GM12878 (cell line): ENCODE results near the gene FOLR3. TPM values are rescaled to one million over a fixed set of nuclear protein-coding genes. Genes with fewer than 3 reads are reported as not detected.

Experiments used
- ATAC-seq: fragments of 200-7000 bp; cut with Tn5 transposase; 3 replicates; pipeline ENCODE4 v1.9.1; 2020; ENCODE audit warnings: mild to moderate bottlenecking, moderate library complexity
- BruUV-seq: library from RNA; stranded (reverse); fragments of 400-500 nt; replicated peaks from 2 replicates; lab custom pipeline; 2021; lab: Mats Ljungman, UMichigan
- CTCF ChIA-PET: fragments of 300-600 bp; sonication (Branson Sonifier 250); formaldehyde crosslinking; extraction: SDS; loops from one replicate; lab custom pipeline; 2021; ENCODE audit warnings: inconsistent platforms; lab: Yijun Ruan, JAX
- POLR2A ChIA-PET: fragments of 350-600 bp; formaldehyde crosslinking; extraction: SDS; loops from one replicate; lab custom pipeline; 2021; ENCODE audit warnings: inconsistent platforms; lab: Charles Lee
- RAD21 ChIA-PET: fragments of 300-600 bp; sonication (Branson Sonifier 250); formaldehyde crosslinking; loops from one replicate; lab custom pipeline; 2023; ENCODE audit warnings: antibody characterized with exemption; ENCODE audit not compliant: unreplicated experiment; lab: Charles Lee
- SMC1A ChIA-PET: fragments of 300-600 bp; sonication (Branson Sonifier 250); formaldehyde crosslinking; loops from one replicate; lab custom pipeline; 2023; ENCODE audit not compliant: unreplicated experiment, uncharacterized antibody; lab: Charles Lee
- DNase-seq: peaks from one replicate; pipeline ENCODE4 v3.0.0-alpha.2; 2011; ENCODE audit warnings: low read depth, low spot score
- FAIRE-seq: peaks from 3 replicates; lab custom pipeline; 2011; peaks lifted over from hg19 to GRCh38; lab: Jason Lieb, UNC
- H2AFZ ChIP-seq: 2 replicates; pipeline ENCODE4 v1.6.0; 2011; ENCODE audit warnings: low read depth, low read length, control low read depth; ENCODE audit not compliant: control insufficient read depth
- H3K27ac ChIP-seq: 2 replicates; pipeline ENCODE4 v1.5.1; 2011; ENCODE audit warnings: control low read depth; ENCODE audit not compliant: control insufficient read depth, insufficient read depth
- H3K27me3 ChIP-seq, 2 experiments: replicated peaks in 1 of 2; 2 replicates each; pipeline versions ENCODE4 v1.6.0 to v1.6.1; 2011; ENCODE audit warnings: low read length in 1 of 2; ENCODE audit not compliant: control insufficient read depth in 2 of 2, insufficient read depth in 2 of 2
- H3K36me3 ChIP-seq, 2 experiments: 2 replicates each; pipeline ENCODE4 v1.5.1; 2011; ENCODE audit warnings: low read length in 1 of 2; ENCODE audit not compliant: control insufficient read depth in 2 of 2, insufficient read depth in 2 of 2
- H3K4me1 ChIP-seq: 2 replicates; pipeline ENCODE4 v1.6.1; 2011; ENCODE audit warnings: mild to moderate bottlenecking, low read length, moderate library complexity, mixed read lengths; ENCODE audit not compliant: control insufficient read depth, insufficient read depth
- H3K4me2 ChIP-seq: 2 replicates; pipeline ENCODE4 v1.6.0; 2011; ENCODE audit warnings: control low read depth; ENCODE audit not compliant: control insufficient read depth, insufficient read depth
- H3K4me3 ChIP-seq: fragments of 200-600 bp; sonication (generic); 2 replicates; pipeline ENCODE4 v1.5.1; 2016
- H3K79me2 ChIP-seq: 2 replicates; pipeline ENCODE4 v1.6.0; 2011; ENCODE audit warnings: low read length; ENCODE audit not compliant: control insufficient read depth, insufficient read depth
- H3K9ac ChIP-seq: 2 replicates; pipeline ENCODE4 v1.8.0; 2011; ENCODE audit warnings: low read length, control low read depth, mixed read lengths; ENCODE audit not compliant: control insufficient read depth, insufficient read depth
- H3K9me3 ChIP-seq: replicated peaks from 3 replicates; pipeline ENCODE4 v1.5.1; 2011; ENCODE audit warnings: mild to moderate bottlenecking, low read length; ENCODE audit not compliant: control insufficient read depth, insufficient read depth
- H4K20me1 ChIP-seq: 2 replicates; pipeline ENCODE4 v1.6.0; 2011; ENCODE audit not compliant: control insufficient read depth, insufficient read depth
- BACH1 ChIP-seq: fragments of 450-650 bp; IDR thresholded peaks from 2 replicates; pipeline ENCODE4 v1.6.1; 2017; ENCODE audit warnings: mild to moderate bottlenecking, borderline replicate concordance
- CREM ChIP-seq: IDR thresholded peaks from 2 replicates; pipeline ENCODE4 v1.6.1; 2014; ENCODE audit warnings: antibody characterized with exemption, low read depth
- CUX1 ChIP-seq: IDR thresholded peaks from 2 replicates; pipeline ENCODE4 v1.6.1; 2012; ENCODE audit warnings: improper control_type of control experiment, low read depth, low read length; ENCODE audit not compliant: insufficient replicate concordance
- EED ChIP-seq: sonication (generic); IDR thresholded peaks from 2 replicates; pipeline ENCODE4 v1.6.1; 2016; ENCODE audit warnings: antibody characterized with exemption, low read depth
- HDGF ChIP-seq: fragments of 450-650 bp; IDR thresholded peaks from 2 replicates; pipeline ENCODE4 v1.6.1; 2016; ENCODE audit warnings: antibody characterized with exemption
- IKZF1 ChIP-seq: fragments of 450-650 bp; conservative IDR thresholded peaks from 2 replicates; pipeline ENCODE4 v1.6.1; 2017; ENCODE audit warnings: antibody characterized with exemption, mild to moderate bottlenecking
- IRF3 ChIP-seq: fragments of 450-650 bp; IDR thresholded peaks from 2 replicates; pipeline ENCODE4 v1.6.1; 2014; ENCODE audit warnings: mild to moderate bottlenecking
- MLLT1 ChIP-seq: fragments of 450-650 bp; IDR thresholded peaks from 2 replicates; pipeline ENCODE4 v1.6.1; 2016; ENCODE audit warnings: mild to moderate bottlenecking
- PBX3 ChIP-seq: IDR thresholded peaks from 2 replicates; pipeline ENCODE4 v1.6.1; 2011; ENCODE audit warnings: mild to moderate bottlenecking, low read depth, low read length, moderate library complexity; ENCODE audit not compliant: insufficient replicate concordance
- RFX5 ChIP-seq: IDR thresholded peaks from 2 replicates; pipeline ENCODE4 v1.6.1; 2011; ENCODE audit warnings: low read depth, low read length, improper control_type of control experiment
- SRF ChIP-seq, 2 experiments: IDR thresholded peaks; 2 replicates each; pipeline ENCODE4 v1.6.1; 2011; ENCODE audit warnings: low read depth in 2 of 2, low read length in 2 of 2, mild to moderate bottlenecking in 1 of 2, moderate library complexity in 1 of 2
- STAT3 ChIP-seq: IDR thresholded peaks from 2 replicates; pipeline ENCODE4 v1.6.1; 2011; ENCODE audit warnings: low read depth, low read length, improper control_type of control experiment
- TCF12 ChIP-seq: IDR thresholded peaks from 2 replicates; pipeline ENCODE4 v1.6.1; 2011; ENCODE audit warnings: low read depth, mild to moderate bottlenecking, low read length
- WGBS: methylation state at CpG from one replicate; pipeline ENCODE4 v1.1.6; 2016; ENCODE audit warnings: low lambda C conversion rate; ENCODE audit not compliant: insufficient replicate concordance, insufficient coverage; ENCODE audit errors: missing lambda C conversion rate; 5-methylcytosine and 5-hydroxymethylcytosine counted together
- in situ Hi-C: fragments of 300-500 bp; cut with MboI; formaldehyde crosslinking; loops from 9 replicates; pipeline ENCODE4 v1.14.3; 2018; ENCODE audit warnings: mixed read lengths
- intact Hi-C: fragments of 100-400 bp; cut with micrococcal nuclease; formaldehyde crosslinking; loops from one replicate; pipeline ENCODE4 v1.14.2; 2022; ENCODE audit not compliant: unreplicated experiment
- polyA plus RNA-seq, 11 experiments: library from polyadenylated mRNA; depleted of rRNA in 4 of 11; unstranded in 6 of 11; stranded (reverse) in 5 of 11; fragments of >200 nt; fragmentation: Nextera tagmentation in 4 of 11; fragmentation: Illumina TruSeq in 1 of 11; extraction: Ambion mirVana in 4 of 11; extraction: Trizol in 1 of 11; gene quantifications; 1 replicate in 1 of 11; 2 replicates in 10 of 11; pipeline versions ENCODE4 v1.2.1 to v1.2.3, GENCODE V29; 2011 to 2016; ENCODE audit warnings: inconsistent platforms in 2 of 11, missing spikeins in 2 of 11, low read depth in 1 of 11
- total RNA-seq, 4 experiments: library from RNA; depleted of rRNA in 3 of 4; stranded (reverse); fragments of >200 nt in 3 of 4; fragmentation: Illumina TruSeq in 1 of 4; extraction: Trizol in 1 of 4; gene quantifications; 2 replicates each; pipeline versions ENCODE4 v1.2.1 to v1.2.3, GENCODE V29; 2013 to 2021

FOLR3 gene
- total and polyA plus RNA-seq, 10 of the 15 experiments (the other 5 are each of a cell fraction or from before 2014, with no cell fraction given): not detected

GRCh38 chr11:72102946-72103753, 32.4 kb upstream of the FOLR3 start, which contains the start of gene LAMTOR1 (continued):
- TF ChIP-seq IRF3 (peak; percentile 58; the same call in 1 of the 2 replicates), IKZF1 (peak; percentile 73), STAT3 (no peak), BACH1 (peak; percentile 80), EED (no peak)

- SMC1A ChIA-PET: no interaction called here
- H3K79me2 ChIP-seq: peaks cover 43% of the 10 kb centered on the region
- no peak for DNase-seq
- H3K36me3 ChIP-seq: peaks cover 2 to 5% of the 10 kb centered on the region in 2 experiments; a peak in 3 of 4 replicates
- peak overlapping the region; percentile 68 for H2AFZ ChIP-seq
- CTCF ChIA-PET: no interaction called here
- H3K9ac ChIP-seq: 0 out of 2 replicates have a peak overlapping the region, but pooled peaks have one; percentile 30
- peaks cover 21% of the 10 kb centered on the region for H3K4me1 ChIP-seq
- intact Hi-C loops (loop anchor here (1.0 kb wide), 1 partner anchor 23 kb away; the partner anchor contains the start of genes LRRC51 and NUMA1), in situ Hi-C loops (no loop called here)
- 77% methylated on average over 11 of the region's 11 CpGs for WGBS
- peak overlapping the region; percentile 33; the same call in 1 of the 2 replicates for H3K4me3 ChIP-seq
- H4K20me1 ChIP-seq: no peaks in the 10 kb centered on the region
- peak; percentile 44 for FAIRE-seq
- TSS peak; percentile 89 for BruUV-seq
- no peaks in the 10 kb centered on the region for H3K27me3 ChIP-seq
- H3K9me3 ChIP-seq: no peaks in the 10 kb centered on the region
- RAD21 ChIA-PET: no interaction called here
- no peak for ATAC-seq
- peak overlapping the region; percentile 96 for H3K4me2 ChIP-seq
- peak overlapping the region; percentile 70 for H3K27ac ChIP-seq
- POLR2A ChIA-PET: no interaction called here
- TF ChIP-seq SRF (IDR thresholded peaks at IDR 0.05; ENCODE audit: low read depth in 2 of 2, low read length in 2 of 2): no peak
- TF ChIP-seq TCF12: no peak
- TF ChIP-seq CREM: no peak
- TF ChIP-seq HDGF: no peak
- TF ChIP-seq PBX3: no peak
- peak; percentile 94 for TF ChIP-seq MLLT1
- TF ChIP-seq RFX5: no peak
- no peak for TF ChIP-seq STAT3
- no peak for TF ChIP-seq CUX1
Measured at GRCh38 chr11:72103754-72104167, 31.8 kb upstream of the FOLR3 start.
